NCI-H345 (cell line): ENCODE measurements around the gene SHANK2.

Experiments used
- DNase-seq: peaks from one replicate; lab custom pipeline; 2025; lab: John Stamatoyannopoulos, UW

SHANK2 gene

GRCh38 chr11:71202598-71202944 is 49.8 kb downstream of the SHANK2 start:
- DNase-seq: no peak
